VCaP (cell line): ENCODE results near the gene FGD4.
A peak's percentile ranks its signal among the peaks of the same experiment; 100 is the strongest.

Experiments used
- H3K27ac ChIP-seq: fragments of 450-650 bp; 2 replicates; pipeline ENCODE4 v1.5.1; 2017
- TF ChIP-seq, protein P1 (sequence below): fragments of 450-650 bp; conservative IDR thresholded peaks from 2 replicates; pipeline ENCODE4 v1.5.1; 2017; ENCODE audit warnings: mild to moderate bottlenecking, moderate library complexity

Gene FGD4

DNA sequence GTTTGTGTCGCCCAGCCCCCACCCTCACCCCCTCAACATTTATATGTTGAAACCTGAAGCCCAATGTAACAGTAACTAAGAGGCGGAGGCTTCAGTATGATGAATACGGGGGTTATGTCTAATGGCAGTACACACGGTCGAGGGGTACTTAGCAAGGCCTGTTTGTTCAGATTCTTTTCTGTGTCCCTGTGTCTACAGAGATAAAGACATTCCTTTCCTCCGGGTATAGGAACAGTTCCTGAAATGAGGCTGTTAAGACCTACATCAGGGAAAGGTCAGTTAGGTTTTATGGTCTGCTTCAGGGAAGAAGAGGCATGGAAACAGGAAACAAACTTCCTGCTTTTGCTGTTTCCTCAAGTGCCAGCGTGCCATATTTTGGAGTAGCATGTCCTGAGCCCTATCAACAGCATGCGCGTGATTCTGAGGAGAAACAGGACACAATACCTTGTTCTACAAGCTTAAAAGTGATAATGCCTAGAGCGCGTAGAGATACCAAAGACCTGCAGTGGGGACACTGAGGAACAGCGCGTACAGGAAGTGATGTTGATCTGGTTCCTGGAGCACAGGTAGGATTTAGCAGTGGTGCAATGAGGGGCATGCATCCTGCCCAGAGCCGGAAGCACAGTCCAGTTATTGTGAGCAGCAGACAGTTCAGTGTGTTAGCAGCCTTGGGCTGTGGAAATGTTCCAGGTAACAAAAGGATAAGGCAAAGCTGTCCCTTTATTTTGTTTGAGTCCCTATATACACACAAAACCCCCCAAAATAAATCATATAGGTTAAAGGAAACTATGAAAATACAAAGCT, 47.2 kb downstream of the FGD4 start:
- peak overlapping the region; percentile 25; the same call in 1 of the 2 replicates for H3K27ac ChIP-seq
- TF ChIP-seq, protein P1, sequence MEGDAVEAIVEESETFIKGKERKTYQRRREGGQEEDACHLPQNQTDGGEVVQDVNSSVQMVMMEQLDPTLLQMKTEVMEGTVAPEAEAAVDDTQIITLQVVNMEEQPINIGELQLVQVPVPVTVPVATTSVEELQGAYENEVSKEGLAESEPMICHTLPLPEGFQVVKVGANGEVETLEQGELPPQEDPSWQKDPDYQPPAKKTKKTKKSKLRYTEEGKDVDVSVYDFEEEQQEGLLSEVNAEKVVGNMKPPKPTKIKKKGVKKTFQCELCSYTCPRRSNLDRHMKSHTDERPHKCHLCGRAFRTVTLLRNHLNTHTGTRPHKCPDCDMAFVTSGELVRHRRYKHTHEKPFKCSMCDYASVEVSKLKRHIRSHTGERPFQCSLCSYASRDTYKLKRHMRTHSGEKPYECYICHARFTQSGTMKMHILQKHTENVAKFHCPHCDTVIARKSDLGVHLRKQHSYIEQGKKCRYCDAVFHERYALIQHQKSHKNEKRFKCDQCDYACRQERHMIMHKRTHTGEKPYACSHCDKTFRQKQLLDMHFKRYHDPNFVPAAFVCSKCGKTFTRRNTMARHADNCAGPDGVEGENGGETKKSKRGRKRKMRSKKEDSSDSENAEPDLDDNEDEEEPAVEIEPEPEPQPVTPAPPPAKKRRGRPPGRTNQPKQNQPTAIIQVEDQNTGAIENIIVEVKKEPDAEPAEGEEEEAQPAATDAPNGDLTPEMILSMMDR = no peak

DNA sequence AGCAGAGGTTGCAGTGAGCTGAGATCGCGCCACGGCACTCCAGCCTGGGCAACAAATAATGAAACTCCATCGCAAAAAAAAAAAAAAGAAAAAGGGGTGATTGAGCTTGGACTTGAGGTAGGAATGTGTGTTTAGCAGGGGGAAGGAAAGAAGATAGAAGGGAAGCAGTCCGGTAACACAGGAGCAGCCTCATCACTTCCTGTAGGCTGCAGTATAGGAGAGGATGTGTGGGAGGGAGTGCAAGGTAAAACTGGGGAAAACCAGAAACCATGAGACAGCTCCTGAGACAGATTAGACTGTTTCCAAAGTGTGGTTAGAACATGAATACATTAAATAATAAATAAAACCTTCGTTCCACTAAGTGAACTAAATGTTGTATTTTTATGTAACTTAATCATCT, 49.2 kb downstream of the FGD4 start:
- TF ChIP-seq, protein P1 = no peak
- no peak overlapping the region for H3K27ac ChIP-seq

DNA sequence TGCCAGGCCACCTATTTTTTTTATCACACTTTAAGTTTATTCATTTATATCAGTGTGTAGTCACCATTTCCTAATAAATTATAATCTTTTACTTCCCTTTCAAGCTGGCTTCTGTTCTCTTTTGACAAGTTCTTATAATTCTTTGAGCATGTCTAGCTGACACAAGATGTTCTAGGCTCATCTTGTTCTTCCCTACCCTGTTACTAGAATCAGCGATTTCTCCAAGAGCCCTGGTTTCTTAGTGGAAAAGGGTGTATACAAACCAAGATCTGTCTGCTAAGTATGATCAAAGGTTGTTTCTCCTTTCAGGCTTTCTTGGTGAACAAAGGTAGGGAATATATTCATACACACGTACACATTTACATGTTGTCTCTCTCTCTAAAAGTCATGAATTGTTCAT, 51.0 kb downstream of the FGD4 start:
- TF ChIP-seq, protein P1 = no peak
- H3K27ac ChIP-seq = no peak overlapping the region

DNA sequence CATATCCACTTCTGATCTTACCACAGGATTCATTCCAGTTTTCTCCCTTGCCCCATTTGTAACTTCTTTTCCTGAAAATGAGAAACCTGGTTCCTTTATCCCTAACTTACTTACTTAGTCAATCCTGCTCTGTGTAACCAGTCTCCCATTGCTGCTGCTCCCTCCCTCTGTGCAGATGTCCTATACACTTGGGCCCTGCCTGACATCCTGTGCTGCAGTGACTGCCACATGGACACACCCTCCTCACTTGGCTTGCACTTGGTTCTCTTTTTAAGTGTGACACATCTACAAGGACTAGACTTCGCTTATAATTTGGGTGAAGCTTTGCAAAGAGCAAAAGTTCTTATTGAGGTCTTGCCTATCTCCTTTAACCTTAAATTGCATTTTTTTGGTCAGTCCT, 51.4 kb downstream of the FGD4 start:
- TF ChIP-seq, protein P1 = no peak
- no peak overlapping the region for H3K27ac ChIP-seq

DNA sequence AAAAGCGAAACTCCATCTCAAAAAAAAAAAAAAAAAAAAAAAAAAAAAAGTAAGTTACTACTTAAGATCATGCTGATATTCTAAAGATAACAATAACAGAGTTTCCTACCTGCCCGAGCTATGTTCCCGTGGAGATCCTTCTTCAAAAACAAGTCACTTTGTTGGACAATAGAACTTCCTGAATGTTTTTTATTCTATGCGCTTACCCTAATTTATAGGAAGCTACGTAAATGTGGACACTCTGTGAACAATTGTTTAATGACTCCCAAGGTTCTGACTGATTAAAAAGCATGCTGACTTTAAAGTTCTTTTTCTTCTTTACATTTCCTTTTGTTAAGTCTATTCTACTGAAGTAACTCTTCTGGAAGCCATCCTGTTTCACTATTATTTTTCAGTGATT, 52.5 kb downstream of the FGD4 start:
- H3K27ac ChIP-seq = no peak overlapping the region
- TF ChIP-seq, protein P1 = no peak

DNA sequence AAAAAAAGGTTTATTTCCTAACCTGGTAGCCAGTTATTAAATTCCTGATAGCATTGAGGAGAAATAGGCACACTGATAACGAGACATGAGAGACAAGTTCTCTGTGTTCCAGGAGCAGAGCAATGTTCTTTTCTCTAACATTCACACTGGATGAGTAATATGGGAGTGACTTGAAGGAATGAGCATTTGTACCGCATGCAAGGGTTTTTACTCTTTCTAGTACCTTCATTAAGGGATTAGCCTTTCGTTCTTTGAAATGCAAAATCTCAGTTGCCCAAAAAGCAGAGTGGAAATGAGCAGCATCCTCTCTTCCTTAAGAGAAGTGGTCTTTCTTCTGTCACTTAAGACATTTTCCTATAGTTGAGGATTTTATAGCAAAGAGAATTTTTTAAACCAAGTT, 54.7 kb downstream of the FGD4 start:
- TF ChIP-seq, protein P1 = no peak

DNA sequence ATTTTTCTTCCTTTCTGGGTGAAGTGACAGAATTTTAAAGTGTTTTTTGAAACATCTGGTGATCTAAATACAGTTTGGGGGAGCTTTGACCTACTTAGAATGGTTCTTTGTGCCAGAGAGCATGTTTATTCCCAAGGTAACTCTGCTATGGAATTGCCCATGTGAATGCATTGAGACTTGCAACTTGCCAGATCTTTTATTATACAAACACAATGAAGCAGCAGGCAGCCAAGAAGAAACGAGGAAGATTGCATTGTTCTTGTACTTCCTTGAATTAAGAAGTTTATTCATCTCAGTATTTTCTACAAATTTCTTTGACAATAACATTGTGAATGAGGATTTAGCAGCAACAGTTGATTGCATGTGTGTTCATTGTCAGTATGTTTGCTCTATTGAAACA, 55.5 kb downstream of the FGD4 start:
- no peak overlapping the region; the same call in 1 of the 2 replicates for H3K27ac ChIP-seq
- TF ChIP-seq, protein P1 = no peak

More for the DNA sequence above, 54.7 kb downstream of the FGD4 start:
- no peak overlapping the region for H3K27ac ChIP-seq
